Endothelial cell of umbilical vein (primary cell): ENCODE measurements around the gene SARS2. TPM values are rescaled to one million over a fixed set of nuclear protein-coding genes. Genes with fewer than 3 reads are reported as not detected.
A peak's percentile ranks its signal among the peaks of the same experiment; 100 is the strongest.

Experiments
- BruUV-seq: library from RNA; stranded (reverse); fragments of 400-500 nt; replicated peaks from 2 replicates; lab custom pipeline; 2021; lab: Mats Ljungman, UMichigan
- CTCF ChIA-PET: fragments of 300-600, 350-600 bp; sonication (Branson Sonifier 250); formaldehyde crosslinking; loops from one replicate; lab custom pipeline; 2021; ENCODE audit warnings: antibody characterized with exemption, inconsistent platforms; lab: Charles Lee
- POLR2A ChIA-PET: fragments of 300-600, 350-600 bp; sonication (Branson Sonifier 250); formaldehyde crosslinking; loops from one replicate; lab custom pipeline; 2021; ENCODE audit warnings: antibody characterized with exemption, inconsistent platforms; lab: Charles Lee
- DNase-seq: peaks from one replicate; pipeline ENCODE4 v3.0.0-alpha.2; 2011; ENCODE audit warnings: low read depth, low spot score
- FAIRE-seq: peaks from 2 replicates; lab custom pipeline; 2011; peaks lifted over from hg19 to GRCh38; lab: Jason Lieb, UNC
- H2AFZ ChIP-seq: 2 replicates; pipeline ENCODE4 v1.6.0; 2012; ENCODE audit warnings: low read depth, low read length, control low read depth, inconsistent platforms
- H3K27ac ChIP-seq: 2 replicates; pipeline ENCODE4 v1.5.1; 2011; ENCODE audit warnings: low read depth, mild to moderate bottlenecking, control low read depth, low read length, moderate library complexity; ENCODE audit not compliant: insufficient read depth
- H3K27me3 ChIP-seq, 2 experiments: 2 replicates each; pipeline versions ENCODE4 v1.6.0 to v1.6.1; 2011; ENCODE audit warnings: low read length in 2 of 2, mixed read lengths in 1 of 2; ENCODE audit not compliant: control insufficient read depth in 2 of 2, insufficient read depth in 2 of 2
- H3K36me3 ChIP-seq, 2 experiments: 2 replicates in 1 of 2; 3 replicates in 1 of 2; pipeline ENCODE4 v1.5.1; 2011; ENCODE audit warnings: low read length in 2 of 2, mild to moderate bottlenecking in 1 of 2, moderate library complexity in 1 of 2; ENCODE audit not compliant: control insufficient read depth in 2 of 2, insufficient read depth in 2 of 2; ENCODE audit errors: extremely low read depth in 1 of 2
- H3K4me1 ChIP-seq: 3 replicates; pipeline ENCODE4 v1.5.1; 2011; ENCODE audit warnings: mild to moderate bottlenecking, low read length; ENCODE audit not compliant: control insufficient read depth, insufficient read depth; ENCODE audit errors: extremely low read depth
- H3K4me2 ChIP-seq: 2 replicates; pipeline ENCODE4 v1.6.1; 2011; ENCODE audit warnings: low read length, control low read depth, mixed read lengths; ENCODE audit not compliant: insufficient read depth
- H3K4me3 ChIP-seq, 3 experiments: fragments of 200-600 bp in 1 of 3; sonication (generic), shearing (Covaris generic) in 1 of 3; replicated peaks in 1 of 3; 2 replicates each; pipeline ENCODE4 v1.5.1; 2011 to 2016; ENCODE audit warnings: control low read depth in 3 of 3, low read length in 3 of 3, mild to moderate bottlenecking in 2 of 3, inconsistent platforms in 1 of 3, low read depth in 1 of 3, moderate library complexity in 1 of 3; ENCODE audit not compliant: insufficient read depth in 1 of 3
- H3K79me2 ChIP-seq: 2 replicates; pipeline ENCODE4 v1.6.0; 2012; ENCODE audit warnings: low read length, inconsistent platforms; ENCODE audit not compliant: control insufficient read depth, insufficient read depth
- H3K9ac ChIP-seq: replicated peaks from 2 replicates; pipeline ENCODE3; 2011; ENCODE audit warnings: low read length, control low read depth; ENCODE audit not compliant: insufficient read depth; ENCODE audit errors: extremely low read depth
- H3K9me1 ChIP-seq: replicated peaks from 3 replicates; pipeline ENCODE4 v1.6.0; 2011; ENCODE audit warnings: mild to moderate bottlenecking, low read length; ENCODE audit not compliant: control insufficient read depth, insufficient read depth; ENCODE audit errors: extremely low read depth
- H3K9me3 ChIP-seq: replicated peaks from 2 replicates; pipeline ENCODE4 v1.5.1; 2012; ENCODE audit warnings: low read length, inconsistent platforms; ENCODE audit not compliant: control insufficient read depth, insufficient read depth
- H4K20me1 ChIP-seq: replicated peaks from 2 replicates; pipeline ENCODE3; 2011; ENCODE audit warnings: mild to moderate bottlenecking, low read length; ENCODE audit not compliant: control insufficient read depth, insufficient read depth; ENCODE audit errors: extremely low read depth
- EZH2 ChIP-seq: IDR thresholded peaks from 2 replicates; pipeline ENCODE4 v1.6.1; 2012; ENCODE audit warnings: borderline replicate concordance, low read depth, mild to moderate bottlenecking, moderate library complexity, low read length, inconsistent platforms; ENCODE audit not compliant: severe bottlenecking
- FOS ChIP-seq: IDR thresholded peaks from 2 replicates; pipeline ENCODE4 v1.6.1; 2011; ENCODE audit warnings: mild to moderate bottlenecking, low read length, moderate library complexity, borderline replicate concordance; ENCODE audit not compliant: insufficient read depth
- GATA2 ChIP-seq: IDR thresholded peaks from 2 replicates; pipeline ENCODE4 v1.7.0; 2011; ENCODE audit warnings: low read depth, mild to moderate bottlenecking, moderate library complexity, mixed read lengths, low read length; ENCODE audit not compliant: insufficient read length, insufficient read depth
- JUN ChIP-seq: IDR thresholded peaks from 2 replicates; pipeline ENCODE4 v1.6.1; 2011; ENCODE audit warnings: borderline replicate concordance, low read depth; ENCODE audit not compliant: insufficient read length, insufficient read depth
- MYC ChIP-seq: IDR thresholded peaks from one replicate; pipeline ENCODE4 v1.6.1; 2011; ENCODE audit warnings: mild to moderate bottlenecking, low read depth, low read length
- POLR2AphosphoS5 ChIP-seq: IDR thresholded peaks from 2 replicates; pipeline ENCODE4 v1.6.1; 2012; ENCODE audit warnings: low read depth, mild to moderate bottlenecking, control low read depth, low read length, moderate library complexity; ENCODE audit not compliant: insufficient read depth
- dilution Hi-C: fragments of 300-500 bp; cut with MboI; formaldehyde crosslinking; loops from one replicate; pipeline ENCODE4 v1.15.0; 2019; ENCODE audit warnings: low sequenced_read_pairs; ENCODE audit not compliant: extremely low pct_ligation_motif_present
- intact Hi-C: fragments of 100-400 bp; cut with micrococcal nuclease; formaldehyde crosslinking; loops from one replicate; pipeline ENCODE4 v1.10.0; 2022
- polyA plus RNA-seq, 4 experiments: library from polyadenylated mRNA; depleted of rRNA in 3 of 4; stranded (reverse) in 3 of 4; unstranded in 1 of 4; fragments of >200 nt; gene quantifications; 2 replicates each; pipeline versions ENCODE4 v1.2.1 to v1.2.3, GENCODE V29; 2011 to 2012; ENCODE audit warnings: missing spikeins in 1 of 4
- total RNA-seq: library from RNA; stranded (reverse); gene quantifications from 2 replicates; pipeline ENCODE4 v1.2.3, GENCODE V29; 2021

Gene SARS2
- total and polyA plus RNA-seq, 2 donors (not counting 3 experiments of a cell fraction or from before 2014, with no cell fraction given): 40.3 to 43.7 TPM

DNA sequence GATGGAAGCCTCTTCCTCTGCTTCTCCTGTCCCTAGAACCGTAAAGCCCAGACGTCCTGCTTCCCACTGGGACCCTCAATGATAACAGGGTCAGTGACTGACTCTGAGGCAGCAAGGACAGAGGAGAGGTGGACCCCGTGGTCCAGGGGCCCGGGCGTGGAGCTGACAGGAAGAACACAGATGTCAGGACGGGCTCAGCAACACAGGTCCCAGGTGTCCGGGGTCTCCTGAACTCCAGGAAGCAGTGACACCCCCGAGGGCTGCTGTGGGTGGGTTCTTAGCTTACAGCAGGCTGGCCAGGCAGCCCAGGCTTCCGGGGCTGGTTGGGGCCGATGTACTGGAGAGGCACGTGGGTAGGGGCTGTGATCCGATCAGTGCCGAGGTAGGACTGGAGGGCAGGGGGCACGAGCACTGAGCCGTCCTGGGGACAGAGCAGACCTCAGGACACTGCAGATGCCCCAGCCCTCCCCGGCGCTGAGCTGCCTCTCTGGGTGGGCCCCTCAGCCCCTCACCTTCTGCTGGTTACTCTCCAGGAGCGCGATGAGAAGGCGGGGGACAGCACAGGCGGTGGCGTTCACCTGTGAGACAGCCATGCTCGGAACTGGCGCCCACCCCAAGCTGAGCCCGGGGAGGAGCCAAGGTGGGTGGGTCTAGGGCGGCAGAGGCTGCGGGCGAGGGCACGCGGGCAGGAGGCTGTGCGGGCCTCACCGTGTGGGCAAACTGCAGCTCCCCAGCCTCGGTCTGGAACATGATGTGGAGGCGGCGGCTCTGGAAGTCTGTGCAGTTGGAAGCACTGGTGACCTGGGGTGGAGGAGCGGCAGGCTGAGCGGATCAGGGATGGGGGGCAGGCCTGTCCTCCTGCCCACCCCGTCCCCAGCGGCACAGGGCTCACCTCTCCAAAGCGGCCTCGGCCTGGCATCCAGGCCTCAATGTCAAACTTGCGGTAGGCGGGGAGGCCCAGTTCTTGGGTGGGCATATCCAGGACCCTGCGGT, 14.9 kb downstream of the SARS2 start:
- Histone ChIP-seq H3K4me2 (no peak overlapping the region), H3K79me2 (no peaks in the 10 kb centered on the region), H3K9ac (no peak overlapping the region), H3K9me3 (no peaks in the 10 kb centered on the region), H2AFZ (no peak overlapping the region), H3K4me3 (no peak overlapping the region), H4K20me1 (no peaks in the 10 kb centered on the region), H3K9me1 (no peaks in the 10 kb centered on the region), H3K36me3 (no peaks in the 10 kb centered on the region), H3K4me1 (no peaks in the 10 kb centered on the region), H3K27me3 (no peaks in the 10 kb centered on the region), H3K27ac (no peak overlapping the region)
- ChIA-PET CTCF (no interaction called here), POLR2A (no interaction called here)
- TF ChIP-seq FOS (no peak), EZH2 (no peak), GATA2 (no peak), POLR2AphosphoS5 (no peak), JUN (no peak)
- FAIRE-seq: no peak
- dilution Hi-C loops: no loop called here
- DNase-seq: no peak
- intact Hi-C loops: no loop called here
- BruUV-seq: TSS peak; percentile 26

DNA sequence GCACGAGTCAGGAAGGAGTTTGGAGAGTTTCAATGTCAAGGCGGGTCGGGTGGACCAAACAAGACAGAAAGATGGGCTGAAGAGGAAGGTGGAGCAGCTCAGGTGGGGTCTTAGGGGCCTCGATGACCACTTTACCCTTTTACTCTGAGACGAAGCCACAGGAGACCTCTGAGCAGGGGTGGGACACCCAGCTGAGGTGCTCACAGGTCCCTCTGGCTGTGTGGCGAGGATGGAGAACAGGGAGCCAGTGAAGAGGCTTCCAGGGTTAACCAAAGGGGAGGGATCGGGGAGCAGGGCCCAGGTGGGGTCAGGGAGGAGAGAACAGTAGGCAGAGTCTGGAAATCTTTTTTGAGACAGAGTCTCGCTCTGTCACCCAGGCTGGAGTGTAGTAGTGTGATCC, 16.6 kb downstream of the SARS2 start:
- dilution Hi-C loops (no loop called here), intact Hi-C loops (no loop called here)
- H3K9ac ChIP-seq: no peak overlapping the region
- DNase-seq: no peak
- H3K9me1 ChIP-seq: no peaks in the 10 kb centered on the region
- H3K4me1 ChIP-seq: no peaks in the 10 kb centered on the region
- FAIRE-seq: no peak
- ChIA-PET POLR2A (interaction anchor here (0.7 kb wide), 1 partner anchor 222 kb away, joined by 3 read pairs; no protein-coding TSS in a partner anchor), CTCF (no interaction called here)
- H3K4me3 ChIP-seq: no peak overlapping the region
- no TSS peak for BruUV-seq
- H3K4me2 ChIP-seq: no peak overlapping the region
- no peaks in the 10 kb centered on the region for H3K27me3 ChIP-seq
- TF ChIP-seq MYC: no peak
- TF ChIP-seq FOS: no peak
- no peak for TF ChIP-seq JUN
- no peaks in the 10 kb centered on the region for H3K9me3 ChIP-seq
- no peaks in the 10 kb centered on the region for H3K79me2 ChIP-seq
- H3K36me3 ChIP-seq: peaks cover 0 to 3% of the 10 kb centered on the region in 2 experiments
- H3K27ac ChIP-seq: no peak overlapping the region
- H2AFZ ChIP-seq: no peak overlapping the region
- no peaks in the 10 kb centered on the region for H4K20me1 ChIP-seq
